Measurements from ENCODE around the gene EPM2A. TPM values are rescaled to one million over a fixed set of nuclear protein-coding genes. Genes with fewer than 3 reads are reported as not detected.

EPM2A gene
- total and polyA plus RNA-seq, 2 experiments from 2014 or later = 3.7 to 17.8 TPM

DNA sequence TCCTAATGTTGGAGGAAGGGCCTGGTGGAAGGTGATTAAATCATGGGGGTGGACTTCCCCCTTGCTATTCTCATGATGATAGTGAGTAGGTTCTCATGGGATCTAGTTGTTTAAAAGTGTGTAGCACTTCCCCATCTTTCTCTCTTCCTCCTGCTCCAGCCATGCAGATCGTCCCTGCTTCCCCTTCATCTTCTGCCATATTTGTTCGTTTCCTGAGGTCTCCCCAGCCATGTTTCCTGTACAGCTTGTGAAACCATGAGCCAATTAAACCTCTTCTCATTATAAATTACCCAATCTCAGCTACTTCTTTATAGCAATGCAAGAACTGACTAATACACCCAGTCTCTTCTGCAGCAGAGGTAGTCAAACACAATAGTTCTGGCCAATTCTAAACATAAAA, 5.4 kb downstream of the EPM2A start:
- Histone ChIP-seq H3K27me3 (ENCODE audit: insufficient read depth) (no peaks in the 10 kb centered on the region), H3K4me2 (no peak overlapping the region), H3K4me1 (ENCODE audit: insufficient read depth) (peaks cover 7% of the 10 kb centered on the region), H4K20me1 (replicated peaks; ENCODE audit: insufficient read depth) (no peaks in the 10 kb centered on the region), H3K9me2 (ENCODE audit: insufficient read depth) (no peaks in the 10 kb centered on the region), H3K79me2 (replicated peaks; ENCODE audit: insufficient read depth) (peaks cover 12% of the 10 kb centered on the region; the same call in 1 of the 2 replicates), H3K4me3 (no peak overlapping the region), H3K36me3 (ENCODE audit: insufficient read depth) (no peaks in the 10 kb centered on the region), H3F3A (replicated peaks; ENCODE audit: low read depth) (no peaks in the 10 kb centered on the region), H3K27ac (ENCODE audit: low read depth) (no peak overlapping the region), H2AFZ (no peak overlapping the region)
- Mint-ChIP-seq H3K4me1 (peaks cover 5% of the 10 kb centered on the region; the same call in 1 of the 3 replicates), H3K9me3 (peaks cover 11% of the 10 kb centered on the region), H3K4me3 (no peak overlapping the region), H3K36me3 (ENCODE audit: low read depth) (peaks cover 25% of the 10 kb centered on the region), H3K27me3 (ENCODE audit: insufficient read depth, low read depth, poor library complexity) (no peaks in the 10 kb centered on the region), H3K27ac (no peak overlapping the region)
- TF ChIP-seq CREB1 (CRISPR knock-in tag; IDR thresholded peaks at IDR 0.05; ENCODE audit: low read depth) (no peak), NANOG (IDR thresholded peaks at IDR 0.05; ENCODE audit: borderline replicate concordance) (no peak), ETS1 (IDR thresholded peaks at IDR 0.05) (no peak), ZNF331 (CRISPR knock-in tag; IDR thresholded peaks at IDR 0.05; ENCODE audit: low read depth) (no peak), STAT1 (IDR thresholded peaks at IDR 0.05; ENCODE audit: unreplicated experiment) (no peak), EZH2phosphoT487 (IDR thresholded peaks at IDR 0.05; ENCODE audit: unreplicated experiment) (no peak), EZH2 (IDR thresholded peaks at IDR 0.05; ENCODE audit: low read depth, unreplicated experiment) (no peak)
- TF ChIP-seq, protein P1, sequence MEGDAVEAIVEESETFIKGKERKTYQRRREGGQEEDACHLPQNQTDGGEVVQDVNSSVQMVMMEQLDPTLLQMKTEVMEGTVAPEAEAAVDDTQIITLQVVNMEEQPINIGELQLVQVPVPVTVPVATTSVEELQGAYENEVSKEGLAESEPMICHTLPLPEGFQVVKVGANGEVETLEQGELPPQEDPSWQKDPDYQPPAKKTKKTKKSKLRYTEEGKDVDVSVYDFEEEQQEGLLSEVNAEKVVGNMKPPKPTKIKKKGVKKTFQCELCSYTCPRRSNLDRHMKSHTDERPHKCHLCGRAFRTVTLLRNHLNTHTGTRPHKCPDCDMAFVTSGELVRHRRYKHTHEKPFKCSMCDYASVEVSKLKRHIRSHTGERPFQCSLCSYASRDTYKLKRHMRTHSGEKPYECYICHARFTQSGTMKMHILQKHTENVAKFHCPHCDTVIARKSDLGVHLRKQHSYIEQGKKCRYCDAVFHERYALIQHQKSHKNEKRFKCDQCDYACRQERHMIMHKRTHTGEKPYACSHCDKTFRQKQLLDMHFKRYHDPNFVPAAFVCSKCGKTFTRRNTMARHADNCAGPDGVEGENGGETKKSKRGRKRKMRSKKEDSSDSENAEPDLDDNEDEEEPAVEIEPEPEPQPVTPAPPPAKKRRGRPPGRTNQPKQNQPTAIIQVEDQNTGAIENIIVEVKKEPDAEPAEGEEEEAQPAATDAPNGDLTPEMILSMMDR (conservative IDR thresholded peaks at IDR 0.05; ENCODE audit: low read depth in 2 of 2) = no peak
- DNase-seq (ENCODE audit: low spot score) (no peak), ATAC-seq (no peak)

GRCh38 chr6:145728444-145729385, 6.6 kb downstream of the EPM2A start:
- ATAC-seq (no peak), DNase-seq (ENCODE audit: low spot score) (no peak)
- Histone ChIP-seq H3K4me1 (ENCODE audit: insufficient read depth) (peaks cover 2% of the 10 kb centered on the region), H3K79me2 (replicated peaks; ENCODE audit: insufficient read depth) (peaks cover 15% of the 10 kb centered on the region; the same call in 1 of the 2 replicates), H3K9me2 (ENCODE audit: insufficient read depth) (no peaks in the 10 kb centered on the region), H3K4me2 (no peak overlapping the region), H4K20me1 (replicated peaks; ENCODE audit: insufficient read depth) (no peaks in the 10 kb centered on the region), H3K36me3 (ENCODE audit: insufficient read depth) (no peaks in the 10 kb centered on the region), H3K27me3 (ENCODE audit: insufficient read depth) (no peaks in the 10 kb centered on the region), H3F3A (replicated peaks; ENCODE audit: low read depth) (no peaks in the 10 kb centered on the region), H3K4me3 (no peak overlapping the region), H2AFZ (no peak overlapping the region), H3K27ac (ENCODE audit: low read depth) (no peak overlapping the region)
- Mint-ChIP-seq H3K4me1 (peaks cover under 1% of the 10 kb centered on the region; the same call in 1 of the 3 replicates), H3K27ac (no peak overlapping the region), H3K27me3 (ENCODE audit: insufficient read depth, low read depth, poor library complexity) (no peaks in the 10 kb centered on the region), H3K9me3 (peaks cover 11% of the 10 kb centered on the region), H3K4me3 (no peak overlapping the region), H3K36me3 (ENCODE audit: low read depth) (peaks cover 25% of the 10 kb centered on the region)
- no peak for TF ChIP-seq ZNF462 (CRISPR knock-in tag; IDR thresholded peaks at IDR 0.05)
- no peak for TF ChIP-seq ETS1 (IDR thresholded peaks at IDR 0.05)
